ENCODE measurements around the gene PTPRA. TPM values are rescaled to one million over a fixed set of nuclear protein-coding genes. Genes with fewer than 3 reads are reported as not detected.

Gene PTPRA
- total and polyA plus RNA-seq, 9 of the 15 experiments (the other 6 are each of a cell fraction or from before 2014, with no cell fraction given): 3.4 to 80.5 (median 28.0) TPM

GRCh38 chr20:3045816-3046676 is 172.8 kb downstream of the PTPRA start, which contains the start of gene MRPS26 (continued):
- TF ChIP-seq CCAR2 (IDR thresholded peaks at IDR 0.05; ENCODE audit: low read depth, low read length): no peak
- TF ChIP-seq TAF1 (IDR thresholded peaks at IDR 0.05; ENCODE audit: control insufficient read depth, extremely low read depth, insufficient read depth, low read length, severe bottlenecking): peak; percentile 45
- no peak for TF ChIP-seq MITF (IDR thresholded peaks at IDR 0.05)
- TF ChIP-seq ZNF609 (CRISPR knock-in tag; IDR thresholded peaks at IDR 0.05; ENCODE audit: borderline replicate concordance): peak; percentile 25; the same call in 1 of the 2 replicates
- no peak for TF ChIP-seq NELFE (IDR thresholded peaks at IDR 0.05; ENCODE audit: insufficient read depth, insufficient read length)
- TF ChIP-seq ZBTB1 (CRISPR knock-in tag; IDR thresholded peaks at IDR 0.05; ENCODE audit: borderline replicate concordance, low read depth): peak; percentile 83
- peak; percentile 64 for TF ChIP-seq EGR1 (conservative IDR thresholded peaks at IDR 0.05)
- TF ChIP-seq DACH1 (IDR thresholded peaks at IDR 0.05; ENCODE audit: partially characterized antibody): no peak
- TF ChIP-seq RHOXF2B (CRISPR knock-in tag; conservative IDR thresholded peaks at IDR 0.05): no peak
- TF ChIP-seq DNMT1 (IDR thresholded peaks at IDR 0.05): no peak
- no peak for TF ChIP-seq RUNX1 (IDR thresholded peaks at IDR 0.05; ENCODE audit: low read depth)
- peak; percentile 15 to 51; a peak in 1 of 4 replicates for TF ChIP-seq NONO (IDR thresholded peaks at IDR 0.05; ENCODE audit: low read depth in 2 of 2, low read length in 1 of 2)
- TF ChIP-seq KLF13 (tag; IDR thresholded peaks at IDR 0.05; ENCODE audit: borderline replicate concordance, low read depth): no peak
- TF ChIP-seq TOE1 (IDR thresholded peaks at IDR 0.05; ENCODE audit: borderline replicate concordance): 0 out of 2 replicates have a peak, but pooled peaks have one; percentile 9
- TF ChIP-seq TOE1 (CRISPR knock-in tag; IDR thresholded peaks at IDR 0.05; ENCODE audit: borderline replicate concordance, low read depth): no peak
- TF ChIP-seq CREB5 (CRISPR knock-in tag; IDR thresholded peaks at IDR 0.05): no peak

Data from K562 (cell line).